ENCODE results near the gene EGR4.

Gene EGR4

GRCh38 chr2:73324126-73324725, 30.9 kb upstream of the EGR4 start:
- H3K27ac ChIP-seq: peak overlapping the region; percentile 44
- TF ChIP-seq CTCF (conservative IDR thresholded peaks at IDR 0.05): no peak

DNA sequence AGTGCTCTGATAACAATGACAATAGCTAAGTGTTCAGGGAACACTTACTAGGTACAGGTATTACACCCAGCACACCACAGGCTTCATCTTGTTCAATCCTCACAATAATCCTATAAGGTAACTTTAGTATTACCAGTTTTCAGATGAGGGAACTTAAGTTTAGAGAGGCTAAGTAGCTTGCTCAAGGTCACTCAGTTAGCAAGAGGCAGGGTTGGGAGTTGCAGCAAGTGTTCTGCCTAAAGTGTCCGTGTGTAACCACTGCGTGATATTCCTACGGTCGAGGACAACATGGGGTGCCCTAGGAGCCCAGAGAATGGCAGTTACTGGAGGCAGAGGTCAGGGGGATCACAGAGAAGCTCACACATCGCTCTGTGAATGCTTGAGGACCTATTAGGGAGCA, 30.2 kb upstream of the EGR4 start:
- TF ChIP-seq CTCF (conservative IDR thresholded peaks at IDR 0.05): no peak
- no peak overlapping the region for H3K27ac ChIP-seq

GRCh38 chr2:73314441-73314840, 21.1 kb upstream of the EGR4 start:
- no peak for TF ChIP-seq CTCF (conservative IDR thresholded peaks at IDR 0.05)
- H3K27ac ChIP-seq: no peak overlapping the region

DNA sequence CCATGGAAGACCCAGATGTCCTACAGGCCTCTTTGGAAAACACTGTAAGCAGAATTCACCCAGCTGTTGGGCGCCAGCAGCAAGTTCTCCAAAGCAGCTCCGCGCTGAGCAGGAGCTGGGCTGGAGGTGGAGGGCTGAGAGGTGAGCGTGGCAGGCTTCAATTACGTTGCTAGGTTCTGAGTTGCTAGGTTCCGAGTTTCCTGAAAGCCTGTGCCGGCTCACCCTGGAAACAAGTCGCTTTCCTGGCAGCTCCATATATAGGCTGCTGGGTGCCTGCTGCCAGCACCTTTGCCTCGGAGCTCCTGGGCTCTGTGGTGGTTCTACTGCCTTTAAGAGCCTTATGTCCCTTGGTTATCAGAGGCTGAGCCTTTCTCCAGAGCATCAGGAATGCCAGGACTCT, 14.4 kb upstream of the EGR4 start:
- no peak overlapping the region for H3K27ac ChIP-seq
- no peak for TF ChIP-seq CTCF (conservative IDR thresholded peaks at IDR 0.05)

- no peak for TF ChIP-seq CTCF (conservative IDR thresholded peaks at IDR 0.05)
- H3K27ac ChIP-seq: no peak overlapping the region
Observed at GRCh38 chr2:73301636-73302035, 8.3 kb upstream of the EGR4 start.

- no peak for TF ChIP-seq CTCF (conservative IDR thresholded peaks at IDR 0.05)
- H3K27ac ChIP-seq: no peak overlapping the region
Observed at GRCh38 chr2:73300926-73301325, 7.6 kb upstream of the EGR4 start.

- TF ChIP-seq CTCF (conservative IDR thresholded peaks at IDR 0.05): no peak
- no peak overlapping the region for H3K27ac ChIP-seq
Observed at GRCh38 chr2:73297586-73297985, 4.2 kb upstream of the EGR4 start.

Measured in VCaP (cell line).